Activated naive CD8-positive, alpha-beta T cell (primary cell): ENCODE measurements around the gene SLC15A1.

ENCODE experiments used
- H3K27ac Mint-ChIP-seq: one replicate; pipeline ENCODE4 v1.8.0; 2021; ENCODE audit warnings: mixed read lengths
- H3K27me3 Mint-ChIP-seq: one replicate; pipeline ENCODE4 v1.8.0; 2021; ENCODE audit warnings: mixed read lengths
- H3K36me3 Mint-ChIP-seq: one replicate; pipeline ENCODE4 v1.8.0; 2021; ENCODE audit warnings: mixed read lengths
- H3K4me1 Mint-ChIP-seq: one replicate; pipeline ENCODE4 v1.8.0; 2021; ENCODE audit warnings: low read depth, mixed read lengths
- H3K4me3 Mint-ChIP-seq: one replicate; pipeline ENCODE4 v1.8.0; 2021; ENCODE audit warnings: mild to moderate bottlenecking, mixed read lengths
- H3K9me3 Mint-ChIP-seq: one replicate; pipeline ENCODE4 v1.8.0; 2021; ENCODE audit warnings: low read depth, mixed read lengths

The SLC15A1 gene

DNA sequence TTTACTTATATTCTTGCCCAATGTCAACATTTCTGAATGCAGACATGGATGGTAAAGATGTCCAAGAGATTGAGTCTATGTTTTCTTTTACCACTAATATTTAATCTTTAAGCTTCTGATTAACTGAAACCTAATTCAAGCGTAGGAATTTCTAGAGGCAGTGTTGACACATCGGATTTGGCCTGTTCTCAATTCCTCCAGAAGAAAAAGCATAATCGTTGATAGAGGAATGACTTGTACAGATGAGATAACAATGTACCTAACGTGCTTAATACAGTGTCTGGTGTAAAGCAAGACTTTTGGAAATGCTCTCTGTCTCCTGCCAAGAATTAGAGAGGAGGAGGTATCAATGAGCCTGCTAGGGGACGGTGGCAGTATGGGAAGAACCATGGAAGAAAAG is 35.2 kb downstream of the SLC15A1 start:
- no peak overlapping the region for H3K4me3 Mint-ChIP-seq
- peaks cover 3% of the 10 kb centered on the region for H3K27me3 Mint-ChIP-seq
- H3K36me3 Mint-ChIP-seq = no peaks in the 10 kb centered on the region
- no peaks in the 10 kb centered on the region for H3K4me1 Mint-ChIP-seq
- no peak overlapping the region for H3K27ac Mint-ChIP-seq
- no peaks in the 10 kb centered on the region for H3K9me3 Mint-ChIP-seq

GRCh38 chr13:98710521-98710920 is 42.0 kb downstream of the SLC15A1 start:
- no peaks in the 10 kb centered on the region for H3K27me3 Mint-ChIP-seq

GRCh38 chr13:98707281-98707999 is 45.0 kb downstream of the SLC15A1 start:
- no peak overlapping the region for H3K27ac Mint-ChIP-seq
- H3K4me1 Mint-ChIP-seq = no peaks in the 10 kb centered on the region
- H3K9me3 Mint-ChIP-seq = no peaks in the 10 kb centered on the region
- H3K27me3 Mint-ChIP-seq = peaks cover 2% of the 10 kb centered on the region
- no peaks in the 10 kb centered on the region for H3K36me3 Mint-ChIP-seq
- no peak overlapping the region for H3K4me3 Mint-ChIP-seq

More at GRCh38 chr13:98710521-98710920, 42.0 kb downstream of the SLC15A1 start:
- H3K4me3 Mint-ChIP-seq = no peak overlapping the region
- H3K4me1 Mint-ChIP-seq = no peaks in the 10 kb centered on the region
- no peak overlapping the region for H3K27ac Mint-ChIP-seq
- H3K9me3 Mint-ChIP-seq = no peaks in the 10 kb centered on the region
- no peaks in the 10 kb centered on the region for H3K36me3 Mint-ChIP-seq

GRCh38 chr13:98706446-98707110 is 45.9 kb downstream of the SLC15A1 start:
- no peak overlapping the region for H3K4me3 Mint-ChIP-seq

DNA sequence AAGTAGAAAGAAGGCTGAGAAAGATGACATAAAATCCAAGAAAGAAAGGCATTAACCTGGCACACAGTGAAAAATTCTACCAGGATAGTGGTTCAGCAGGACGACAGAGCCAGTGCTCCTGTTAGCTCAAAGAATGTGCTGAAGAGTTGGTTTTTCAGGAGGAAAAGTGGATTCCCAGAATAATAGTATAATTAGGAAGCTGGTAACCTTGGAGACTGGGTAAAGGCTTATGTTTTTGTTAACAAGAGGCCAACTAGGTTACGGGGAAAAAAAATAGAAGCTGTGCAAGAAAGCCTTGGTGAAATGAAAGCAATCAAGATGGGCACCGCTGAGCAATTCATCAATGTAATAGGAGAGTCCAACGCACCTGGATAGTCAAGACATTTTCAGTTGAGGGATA is 54.7 kb downstream of the SLC15A1 start:
- H3K27ac Mint-ChIP-seq = no peak overlapping the region
- no peaks in the 10 kb centered on the region for H3K9me3 Mint-ChIP-seq
- no peaks in the 10 kb centered on the region for H3K4me1 Mint-ChIP-seq
- H3K27me3 Mint-ChIP-seq = peaks cover 8% of the 10 kb centered on the region
- H3K4me3 Mint-ChIP-seq = no peak overlapping the region
- no peaks in the 10 kb centered on the region for H3K36me3 Mint-ChIP-seq

More at GRCh38 chr13:98706446-98707110, 45.9 kb downstream of the SLC15A1 start:
- Mint-ChIP-seq H3K4me1 (no peaks in the 10 kb centered on the region), H3K27ac (no peak overlapping the region), H3K36me3 (no peaks in the 10 kb centered on the region), H3K27me3 (peaks cover 4% of the 10 kb centered on the region), H3K9me3 (no peaks in the 10 kb centered on the region)

DNA sequence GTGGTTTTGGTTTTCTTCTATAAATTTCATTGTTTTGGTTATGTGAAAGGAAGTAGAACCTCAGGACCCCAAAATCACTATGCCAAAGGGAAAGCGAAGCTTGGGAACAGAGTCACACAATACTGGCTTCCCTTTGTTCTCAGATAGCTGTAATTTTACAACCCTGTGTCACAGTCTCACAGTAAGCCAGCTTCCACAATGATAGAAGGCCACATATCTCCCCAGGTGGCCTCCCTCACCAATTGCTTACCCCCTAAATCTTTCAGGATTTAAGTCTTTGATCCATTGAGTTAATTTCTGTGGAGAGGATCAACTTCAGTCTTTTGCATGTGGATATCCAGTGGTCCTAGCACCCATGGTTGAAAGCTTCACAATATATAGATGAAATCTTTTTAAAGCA is 58.7 kb downstream of the SLC15A1 start:
- no peak overlapping the region for H3K27ac Mint-ChIP-seq
- no peaks in the 10 kb centered on the region for H3K4me1 Mint-ChIP-seq
- H3K4me3 Mint-ChIP-seq = no peak overlapping the region
- H3K27me3 Mint-ChIP-seq = peaks cover 4% of the 10 kb centered on the region
- H3K36me3 Mint-ChIP-seq = no peaks in the 10 kb centered on the region
- no peaks in the 10 kb centered on the region for H3K9me3 Mint-ChIP-seq

GRCh38 chr13:98691360-98691759 is 61.1 kb downstream of the SLC15A1 start:
- no peaks in the 10 kb centered on the region for H3K9me3 Mint-ChIP-seq
- no peaks in the 10 kb centered on the region for H3K4me1 Mint-ChIP-seq
- H3K4me3 Mint-ChIP-seq = no peak overlapping the region
- no peaks in the 10 kb centered on the region for H3K36me3 Mint-ChIP-seq
- no peak overlapping the region for H3K27ac Mint-ChIP-seq
- H3K27me3 Mint-ChIP-seq = peaks cover under 1% of the 10 kb centered on the region

- Mint-ChIP-seq H3K4me3 (no peak overlapping the region), H3K27ac (no peak overlapping the region), H3K4me1 (no peaks in the 10 kb centered on the region), H3K9me3 (no peaks in the 10 kb centered on the region), H3K27me3 (no peaks in the 10 kb centered on the region), H3K36me3 (no peaks in the 10 kb centered on the region)
Observed at GRCh38 chr13:98690348-98691022, 62.0 kb downstream of the SLC15A1 start.

DNA sequence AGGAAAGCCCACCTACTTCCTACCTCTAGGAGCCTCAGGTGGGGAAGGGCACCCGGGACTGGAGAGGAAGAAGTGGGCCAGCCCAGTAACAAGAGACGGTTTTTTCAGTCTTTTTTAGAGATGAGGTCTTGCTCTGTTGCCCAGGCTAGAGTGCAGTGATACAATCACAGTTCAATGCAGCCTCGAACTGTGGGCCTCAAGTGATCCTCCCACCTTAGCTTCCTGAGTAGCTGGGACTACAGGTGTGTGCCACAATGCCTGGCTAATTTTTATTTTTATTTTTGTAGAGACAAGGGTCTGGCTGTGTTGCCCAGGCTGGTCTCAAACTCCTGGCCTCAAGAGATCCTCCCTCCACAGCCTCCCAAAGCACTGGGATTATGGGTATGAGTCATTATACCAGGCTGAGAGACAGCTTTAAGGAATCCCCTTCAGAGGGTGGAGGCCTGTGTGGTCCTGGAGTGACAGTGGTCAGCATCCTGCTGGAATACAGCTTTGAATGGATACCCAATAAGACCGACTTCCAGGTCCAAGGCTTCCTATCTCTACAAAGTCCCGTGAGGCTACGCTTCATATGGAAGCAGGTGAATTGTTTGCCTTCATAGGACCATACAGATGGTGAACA is 63.0 kb downstream of the SLC15A1 start:
- H3K4me1 Mint-ChIP-seq = no peaks in the 10 kb centered on the region
- H3K36me3 Mint-ChIP-seq = no peaks in the 10 kb centered on the region
- no peaks in the 10 kb centered on the region for H3K9me3 Mint-ChIP-seq
- H3K27me3 Mint-ChIP-seq = peaks cover 2% of the 10 kb centered on the region
- H3K4me3 Mint-ChIP-seq = no peak overlapping the region
- no peak overlapping the region for H3K27ac Mint-ChIP-seq

- Mint-ChIP-seq H3K4me3 (no peak overlapping the region), H3K9me3 (no peaks in the 10 kb centered on the region), H3K27ac (no peak overlapping the region), H3K36me3 (no peaks in the 10 kb centered on the region), H3K4me1 (no peaks in the 10 kb centered on the region), H3K27me3 (peaks cover 2% of the 10 kb centered on the region)
Observed at GRCh38 chr13:98688373-98688772, 64.1 kb downstream of the SLC15A1 start.

GRCh38 chr13:98687319-98687718 is 65.2 kb downstream of the SLC15A1 start:
- H3K4me3 Mint-ChIP-seq = no peak overlapping the region
- H3K4me1 Mint-ChIP-seq = no peaks in the 10 kb centered on the region
- H3K36me3 Mint-ChIP-seq = no peaks in the 10 kb centered on the region
- peaks cover 2% of the 10 kb centered on the region for H3K27me3 Mint-ChIP-seq
- no peaks in the 10 kb centered on the region for H3K9me3 Mint-ChIP-seq
- no peak overlapping the region for H3K27ac Mint-ChIP-seq

DNA sequence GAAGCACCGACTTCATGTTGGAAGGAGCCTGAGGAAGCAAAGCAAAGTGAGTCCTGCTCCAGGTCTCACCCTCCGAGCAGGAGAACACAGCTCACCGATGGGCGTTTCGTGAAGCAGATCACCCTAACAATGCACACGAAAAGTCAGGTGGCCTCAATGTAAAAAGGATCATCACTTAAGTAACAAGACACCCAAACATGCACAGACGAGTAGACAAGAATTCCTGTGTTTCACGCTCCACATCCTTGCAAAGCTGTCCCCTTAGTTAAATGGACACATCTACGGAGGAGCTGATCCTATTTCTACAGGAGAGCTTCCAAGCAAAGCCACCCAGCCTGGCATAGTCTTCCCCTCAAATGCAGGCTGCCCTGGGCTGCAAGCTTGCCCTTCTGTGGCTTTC is 66.2 kb downstream of the SLC15A1 start:
- Mint-ChIP-seq H3K27me3 (peaks cover 2% of the 10 kb centered on the region), H3K4me3 (no peak overlapping the region), H3K4me1 (no peaks in the 10 kb centered on the region)

DNA sequence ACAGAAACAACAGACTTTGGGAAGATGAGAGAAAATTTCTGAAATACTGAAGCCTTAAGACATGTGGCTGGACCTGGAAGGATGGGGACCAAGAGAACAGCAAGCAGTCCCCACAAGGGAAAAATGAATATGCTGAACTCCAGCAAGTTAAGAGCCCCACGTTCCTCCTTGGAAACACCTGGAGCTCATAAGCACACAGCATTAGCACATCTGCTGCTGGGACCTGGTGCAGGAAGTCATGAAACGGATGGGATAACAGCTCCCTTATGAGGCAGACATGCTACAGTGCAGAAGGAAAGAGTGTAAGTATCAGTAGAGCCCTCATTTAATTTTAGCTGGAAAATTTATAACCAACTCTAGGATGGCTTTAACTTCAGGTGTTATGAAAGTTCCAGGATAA is 67.3 kb downstream of the SLC15A1 start:
- Mint-ChIP-seq H3K9me3 (no peaks in the 10 kb centered on the region), H3K36me3 (no peaks in the 10 kb centered on the region), H3K27me3 (peaks cover 2% of the 10 kb centered on the region), H3K27ac (no peak overlapping the region), H3K4me3 (no peak overlapping the region), H3K4me1 (no peaks in the 10 kb centered on the region)

More for the DNA sequence above, 66.2 kb downstream of the SLC15A1 start:
- Mint-ChIP-seq H3K36me3 (no peaks in the 10 kb centered on the region), H3K9me3 (no peaks in the 10 kb centered on the region), H3K27ac (no peak overlapping the region)

DNA sequence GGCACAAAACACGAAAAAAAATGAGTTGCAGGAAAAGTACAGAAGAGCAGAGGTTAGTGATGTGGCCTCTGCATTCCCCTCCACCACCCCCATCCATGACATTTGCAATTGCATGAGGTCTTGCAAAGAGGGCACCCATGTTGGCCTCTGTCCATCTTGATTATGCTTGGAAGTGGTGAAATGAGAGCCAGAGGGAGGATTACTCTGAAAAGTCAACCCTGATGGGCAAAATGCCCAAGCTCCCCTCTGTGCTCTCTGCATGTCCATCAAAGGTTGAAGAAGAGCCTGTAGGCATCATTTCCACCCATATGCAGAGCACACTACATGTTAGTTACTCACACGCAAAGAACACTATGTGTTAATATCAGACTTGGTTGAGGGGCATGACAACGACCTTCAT is 71.4 kb downstream of the SLC15A1 start:
- no peak overlapping the region for H3K27ac Mint-ChIP-seq
- H3K36me3 Mint-ChIP-seq = no peaks in the 10 kb centered on the region
- no peaks in the 10 kb centered on the region for H3K4me1 Mint-ChIP-seq
- no peak overlapping the region for H3K4me3 Mint-ChIP-seq
- H3K27me3 Mint-ChIP-seq = peaks cover 2% of the 10 kb centered on the region
- no peaks in the 10 kb centered on the region for H3K9me3 Mint-ChIP-seq

- Mint-ChIP-seq H3K36me3 (no peaks in the 10 kb centered on the region), H3K4me1 (no peaks in the 10 kb centered on the region), H3K4me3 (no peak overlapping the region), H3K27ac (no peak overlapping the region), H3K27me3 (no peaks in the 10 kb centered on the region), H3K9me3 (no peaks in the 10 kb centered on the region)
Observed at GRCh38 chr13:98678741-98679140, 73.7 kb downstream of the SLC15A1 start.
